Muscle of leg (tissue), 11 donors: ENCODE results near the gene USH1C. TPM values are rescaled to one million over a fixed set of nuclear protein-coding genes. Genes with fewer than 3 reads are reported as not detected.

ENCODE experiments used
- DNase-seq: peaks from one replicate; pipeline ENCODE4 v3.0.0; 2013
- H3K27ac ChIP-seq: one replicate; pipeline ENCODE4 v1.5.1; 2013; ENCODE audit warnings: mild to moderate bottlenecking, low read length, control low read depth
- H3K27me3 ChIP-seq: one replicate; pipeline ENCODE4 v1.6.1; 2013; ENCODE audit warnings: low read length; ENCODE audit not compliant: control insufficient read depth, insufficient read depth
- H3K36me3 ChIP-seq: one replicate; pipeline ENCODE4 v1.6.1; 2013; ENCODE audit warnings: low read length; ENCODE audit not compliant: control insufficient read depth, insufficient read depth
- H3K4me1 ChIP-seq: one replicate; pipeline ENCODE4 v1.6.1; 2013; ENCODE audit warnings: low read length; ENCODE audit not compliant: control insufficient read depth, insufficient read depth
- H3K4me3 ChIP-seq: one replicate; pipeline ENCODE4 v1.5.1; 2013; ENCODE audit warnings: low read length, control low read depth
- H3K9me3 ChIP-seq: replicated peaks from 2 replicates; pipeline ENCODE4 v1.6.1; 2013; ENCODE audit warnings: low read depth, low read length; ENCODE audit not compliant: control insufficient read depth
- WGBS: methylation state at CpG from one replicate; pipeline ENCODE4 v1.1.5; 2013; ENCODE audit warnings: missing lambda C conversion rate; ENCODE audit not compliant: insufficient coverage; 5-methylcytosine and 5-hydroxymethylcytosine counted together
- polyA plus RNA-seq, 8 donors: library from polyadenylated mRNA; unstranded; fragments of 120-200 nt; gene quantifications; one replicate each; pipeline versions ENCODE4 v1.2.1 to v1.2.3, GENCODE V29; 2013; ENCODE audit warnings: inconsistent platforms in 1 of 8, low replicate concordance in 1 of 8; ENCODE audit not compliant: insufficient read length in 8 of 8, insufficient read depth in 1 of 8
- total RNA-seq: library from RNA; stranded (reverse); fragments of 120-200 nt; gene quantifications from one replicate; pipeline ENCODE4 v1.2.4, GENCODE V29; 2013

USH1C gene
- total and polyA plus RNA-seq, 9 donors, result 0.22 to 11.4 (median 0.48) TPM; not detected in 2

- Histone ChIP-seq H3K9me3 (no peaks in the 10 kb centered on the region), H3K27ac (no peak overlapping the region), H3K36me3 (no peaks in the 10 kb centered on the region), H3K4me3 (no peak overlapping the region), H3K4me1 (peaks cover 2% of the 10 kb centered on the region), H3K27me3 (peaks cover 4% of the 10 kb centered on the region)
- WGBS, result 39% methylated on average over 4 of the region's 4 CpGs
- no peak for DNase-seq
These were observed 46.2 kb downstream of the USH1C start for GRCh38 chr11:17498058-17498457.

- Histone ChIP-seq H3K4me1 (peaks cover 6% of the 10 kb centered on the region), H3K36me3 (no peaks in the 10 kb centered on the region), H3K4me3 (no peak overlapping the region), H3K9me3 (no peaks in the 10 kb centered on the region), H3K27ac (no peak overlapping the region), H3K27me3 (peaks cover 4% of the 10 kb centered on the region)
- peak; percentile 80 for DNase-seq
- 46% methylated on average over 5 of the region's 7 CpGs for WGBS
These were observed 47.8 kb downstream of the USH1C start for GRCh38 chr11:17496406-17496805.

GRCh38 chr11:17494019-17494418 is 50.2 kb downstream of the USH1C start:
- no peak overlapping the region for H3K4me3 ChIP-seq
- H3K27me3 ChIP-seq, result peaks cover 5% of the 10 kb centered on the region
- no peaks in the 10 kb centered on the region for H3K9me3 ChIP-seq
- DNase-seq, result no peak
- no peaks in the 10 kb centered on the region for H3K36me3 ChIP-seq
- peaks cover 20% of the 10 kb centered on the region for H3K4me1 ChIP-seq
- H3K27ac ChIP-seq, result no peak overlapping the region
- WGBS, result 92% methylated on average over 4 of the region's 6 CpGs

GRCh38 chr11:17490938-17491337 is 53.3 kb downstream of the USH1C start:
- no peak for DNase-seq
- Histone ChIP-seq H3K9me3 (no peaks in the 10 kb centered on the region), H3K27me3 (peaks cover 3% of the 10 kb centered on the region), H3K27ac (no peak overlapping the region), H3K4me3 (no peak overlapping the region), H3K36me3 (no peaks in the 10 kb centered on the region), H3K4me1 (peaks cover 20% of the 10 kb centered on the region)
- no CpG with 5 or more reads among the region's 4 CpGs for WGBS

GRCh38 chr11:17490232-17490631 is 54.0 kb downstream of the USH1C start:
- WGBS, result 60% methylated on average over 4 of the region's 6 CpGs
- H3K27ac ChIP-seq, result no peak overlapping the region
- peaks cover 3% of the 10 kb centered on the region for H3K27me3 ChIP-seq
- no peaks in the 10 kb centered on the region for H3K9me3 ChIP-seq
- H3K4me3 ChIP-seq, result no peak overlapping the region
- no peak for DNase-seq
- H3K4me1 ChIP-seq, result peaks cover 20% of the 10 kb centered on the region
- H3K36me3 ChIP-seq, result no peaks in the 10 kb centered on the region

- Histone ChIP-seq H3K9me3 (no peaks in the 10 kb centered on the region), H3K4me1 (peaks cover 20% of the 10 kb centered on the region), H3K4me3 (no peak overlapping the region), H3K27me3 (peaks cover 5% of the 10 kb centered on the region), H3K27ac (no peak overlapping the region), H3K36me3 (no peaks in the 10 kb centered on the region)
- 28% methylated on average over 4 of the region's 5 CpGs for WGBS
- DNase-seq, result peak; percentile 76
These were observed 54.5 kb downstream of the USH1C start for GRCh38 chr11:17489751-17490150.

- no CpG with 5 or more reads among the region's 1 CpG for WGBS
- no peak for DNase-seq
- H3K27ac ChIP-seq, result no peak overlapping the region
- H3K9me3 ChIP-seq, result no peaks in the 10 kb centered on the region
- peaks cover 5% of the 10 kb centered on the region for H3K27me3 ChIP-seq
- H3K36me3 ChIP-seq, result no peaks in the 10 kb centered on the region
- H3K4me1 ChIP-seq, result peaks cover 20% of the 10 kb centered on the region
- H3K4me3 ChIP-seq, result no peak overlapping the region
These were observed 55.7 kb downstream of the USH1C start for GRCh38 chr11:17488563-17488962.

GRCh38 chr11:17486646-17487045 is 57.6 kb downstream of the USH1C start:
- 57% methylated on average over 1 of the region's 5 CpGs for WGBS
- no peak for DNase-seq
- H3K36me3 ChIP-seq, result no peaks in the 10 kb centered on the region

GRCh38 chr11:17483505-17483904 is 60.7 kb downstream of the USH1C start:
- no CpG with 5 or more reads among the region's 2 CpGs for WGBS
- Histone ChIP-seq H3K27ac (no peak overlapping the region), H3K36me3 (no peaks in the 10 kb centered on the region), H3K27me3 (peaks cover 10% of the 10 kb centered on the region), H3K4me3 (no peak overlapping the region), H3K9me3 (no peaks in the 10 kb centered on the region), H3K4me1 (peaks cover 5% of the 10 kb centered on the region)
- DNase-seq, result no peak

More at GRCh38 chr11:17486646-17487045, 57.6 kb downstream of the USH1C start:
- H3K27me3 ChIP-seq, result peaks cover 5% of the 10 kb centered on the region
- peaks cover 19% of the 10 kb centered on the region for H3K4me1 ChIP-seq
- no peak overlapping the region for H3K4me3 ChIP-seq
- H3K27ac ChIP-seq, result no peak overlapping the region
- H3K9me3 ChIP-seq, result no peaks in the 10 kb centered on the region

- no peaks in the 10 kb centered on the region for H3K36me3 ChIP-seq
- no peaks in the 10 kb centered on the region for H3K9me3 ChIP-seq
- H3K4me3 ChIP-seq, result no peak overlapping the region
- DNase-seq, result no peak
- peaks cover 5% of the 10 kb centered on the region for H3K4me1 ChIP-seq
- H3K27me3 ChIP-seq, result peaks cover 25% of the 10 kb centered on the region
- 71% methylated on average over 3 of the region's 5 CpGs for WGBS
- no peak overlapping the region for H3K27ac ChIP-seq
These were observed 62.3 kb downstream of the USH1C start for GRCh38 chr11:17481905-17482304.
